DND-41 (cell line): ENCODE measurements around the gene EPHB1.
"Not testable (repeated sequence)": the region's sequence is repeated elsewhere in the genome, so short reads cannot be mapped to it uniquely, and the experiment has no call there.

ENCODE experiments used
- CTCF ChIP-seq: IDR thresholded peaks from 2 replicates; pipeline ENCODE4 v1.5.1; 2012; ENCODE audit warnings: borderline replicate concordance, low read length, moderate library complexity, mild to moderate bottlenecking; ENCODE audit not compliant: poor library complexity, severe bottlenecking; ENCODE audit errors: extremely low read depth
- EZH2 ChIP-seq: IDR thresholded peaks from 3 replicates; pipeline ENCODE4 v1.6.1; 2012; ENCODE audit warnings: borderline replicate concordance, low read depth, mild to moderate bottlenecking, moderate library complexity, low read length, inconsistent platforms; ENCODE audit not compliant: severe bottlenecking

- not testable (repeated sequence) for TF ChIP-seq CTCF, EZH2
These were observed 438.4 kb downstream of the EPHB1 start for GRCh38 chr3:135233476-135233875.
